DOHH2 (cell line): ENCODE results near the gene FKBP15.

Experiments
- CTCF ChIP-seq: fragments of 200-600 bp; sonication (generic); IDR thresholded peaks from one replicate; pipeline ENCODE4 v1.5.1; 2014; ENCODE audit warnings: antibody characterized with exemption, mild to moderate bottlenecking, low read depth, low read length; ENCODE audit not compliant: poor library complexity, severe bottlenecking
- EZH2phosphoT487 ChIP-seq: fragments of 200-600 bp; sonication (generic); IDR thresholded peaks from 2 replicates; pipeline ENCODE4 v1.6.1; 2017; ENCODE audit warnings: borderline replicate concordance, mild to moderate bottlenecking, antibody characterized with exemption, low read length, moderate library complexity, mixed read lengths

GRCh38 chr9:113220467-113221002 is 542 bp downstream of the FKBP15 start:
- TF ChIP-seq CTCF (no peak), EZH2phosphoT487 (no peak)
